CD4-positive, alpha-beta memory T cell (primary cell): ENCODE measurements around the gene TEKT2. TPM values are rescaled to one million over a fixed set of nuclear protein-coding genes. Genes with fewer than 3 reads are reported as not detected.

Experiments
- CTCF ChIA-PET: fragments of 350-600 bp; sonication (Branson Sonifier 250); formaldehyde crosslinking; loops from one replicate; lab custom pipeline; 2021; ENCODE audit warnings: inconsistent platforms; ENCODE audit not compliant: partially characterized antibody; lab: Charles Lee
- POLR2A ChIA-PET: fragments of 350-600 bp; sonication (Branson Sonifier 250); formaldehyde crosslinking; loops from one replicate; lab custom pipeline; 2021; ENCODE audit not compliant: partially characterized antibody; lab: Charles Lee
- DNase-seq, 5 donors: peaks; one replicate each; pipeline versions ENCODE4 v3.0.0 to v3.0.0-alpha.2; 2020 to 2022; ENCODE audit warnings: mixed read lengths in 1 of 5
- H3K27ac ChIP-seq: one replicate; pipeline ENCODE4 v1.7.0; 2013; ENCODE audit warnings: low read depth, low read length
- H3K27me3 ChIP-seq: 2 replicates; pipeline ENCODE4 v1.7.0; 2013; ENCODE audit warnings: mild to moderate bottlenecking, low read length, moderate library complexity; ENCODE audit not compliant: insufficient read depth
- H3K36me3 ChIP-seq: 2 replicates; pipeline ENCODE4 v1.7.0; 2013; ENCODE audit warnings: mild to moderate bottlenecking, low read length, moderate library complexity; ENCODE audit not compliant: insufficient read depth
- H3K4me1 ChIP-seq: 2 replicates; pipeline ENCODE4 v1.7.0; 2013; ENCODE audit warnings: mild to moderate bottlenecking, low read length, moderate library complexity; ENCODE audit not compliant: insufficient read depth
- H3K4me3 ChIP-seq, 2 donors: one replicate each; pipeline ENCODE4 v1.7.0; 2013; ENCODE audit warnings: low read length in 2 of 2, mild to moderate bottlenecking in 1 of 2
- H3K9me3 ChIP-seq, 2 donors: one replicate each; pipeline ENCODE4 v1.7.0; 2013; ENCODE audit warnings: low read length in 2 of 2, control low read depth in 1 of 2; ENCODE audit not compliant: control insufficient read depth in 1 of 2
- H3K27ac Mint-ChIP-seq, 7 donors: one replicate each; pipeline ENCODE4 v1.8.0; 2020 to 2021; ENCODE audit warnings: mixed read lengths in 7 of 7, mild to moderate bottlenecking in 6 of 7, inconsistent platforms in 3 of 7, moderate library complexity in 3 of 7
- H3K27me3 Mint-ChIP-seq, 2 donors: one replicate each; pipeline ENCODE4 v1.8.0; 2020 to 2021; ENCODE audit warnings: mixed read lengths in 2 of 2
- H3K36me3 Mint-ChIP-seq, 2 donors: one replicate each; pipeline ENCODE4 v1.8.0; 2020 to 2021; ENCODE audit warnings: mixed read lengths in 2 of 2, inconsistent platforms in 1 of 2, mild to moderate bottlenecking in 1 of 2
- H3K4me1 Mint-ChIP-seq, 4 donors: one replicate each; pipeline ENCODE4 v1.8.0; 2020 to 2021; ENCODE audit warnings: mixed read lengths in 4 of 4, mild to moderate bottlenecking in 1 of 4
- H3K4me3 Mint-ChIP-seq, 8 donors: one replicate each; pipeline ENCODE4 v1.8.0; 2020 to 2021; ENCODE audit warnings: mixed read lengths in 8 of 8, mild to moderate bottlenecking in 7 of 8, moderate library complexity in 6 of 8, inconsistent platforms in 3 of 8
- H3K9me3 Mint-ChIP-seq, 8 donors: one replicate each; pipeline ENCODE4 v1.8.0; 2020 to 2021; ENCODE audit warnings: mixed read lengths in 8 of 8, mild to moderate bottlenecking in 5 of 8, inconsistent platforms in 3 of 8, moderate library complexity in 1 of 8
- intact Hi-C: fragments of 100-400 bp; cut with micrococcal nuclease; formaldehyde crosslinking; loops from one replicate; pipeline ENCODE4 v1.15.1; 2023
- polyA plus RNA-seq, 2 donors: library from polyadenylated mRNA; unstranded; fragments of 300-500 nt; fragmentation: Illumina TruSeq; gene quantifications; one replicate each; pipeline ENCODE4 v1.2.3, GENCODE V29; 2021
- total RNA-seq, 2 experiments: library from RNA; stranded (reverse); gene quantifications; one replicate each; pipeline ENCODE4 v1.2.3, GENCODE V29; 2021

TEKT2 gene
- total and polyA plus RNA-seq, 4 experiments from 2014 or later = not detected

DNA sequence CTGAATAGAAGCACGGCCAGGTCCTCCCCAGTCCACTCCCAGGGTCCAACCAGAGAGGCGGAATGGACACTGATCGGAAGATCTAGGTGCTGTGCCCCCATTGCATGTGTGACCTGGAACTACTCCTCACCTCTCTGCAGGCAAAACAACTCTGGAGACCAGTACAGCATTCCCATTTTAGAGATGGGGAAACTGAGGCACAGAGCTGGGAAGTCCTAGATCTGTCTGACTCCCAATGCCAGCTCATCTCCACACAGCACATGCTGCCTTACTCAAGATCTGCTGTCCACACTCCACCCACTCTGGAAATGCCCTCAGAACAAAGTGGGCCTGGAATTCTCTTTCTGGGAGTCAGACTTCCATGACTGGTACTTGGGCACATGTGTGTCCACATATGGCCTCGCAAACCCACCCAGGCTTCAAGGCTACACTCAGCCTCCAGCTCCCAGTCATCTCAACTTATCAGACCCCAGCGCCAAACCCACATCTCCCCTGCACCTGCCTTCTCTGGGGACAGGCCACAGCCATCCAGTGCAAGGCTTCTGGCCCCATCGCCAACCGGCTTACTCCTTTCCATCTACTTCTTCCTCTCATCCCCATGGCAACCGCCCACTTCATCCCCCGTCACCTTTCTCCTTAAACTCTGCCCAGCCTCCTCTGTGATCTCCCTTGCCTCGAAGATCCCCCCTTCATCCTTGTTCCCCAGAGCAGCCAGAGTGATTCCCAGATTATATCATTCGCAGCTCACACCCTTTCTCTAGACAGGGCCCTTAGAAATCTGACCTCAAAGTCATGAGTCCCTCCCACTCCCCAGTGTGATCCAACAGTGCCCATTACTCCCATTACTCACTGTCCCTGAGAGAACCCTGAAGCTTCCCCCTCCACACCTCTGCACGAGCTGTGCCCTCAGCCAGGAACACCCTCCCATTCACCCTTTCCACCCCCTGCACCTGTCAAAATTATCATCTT, 38.5 kb downstream of the TEKT2 start:
- intact Hi-C loops = no loop called here
- no peak overlapping the region for H3K27ac ChIP-seq
- H3K4me1 ChIP-seq = no peaks in the 10 kb centered on the region
- H3K9me3 ChIP-seq = no peaks in the 10 kb centered on the region
- H3K4me3 ChIP-seq = no peak overlapping the region
- H3K36me3 Mint-ChIP-seq = no peaks in the 10 kb centered on the region
- peaks cover 37 to 39% of the 10 kb centered on the region in 2 donors for H3K27me3 Mint-ChIP-seq
- H3K27me3 ChIP-seq = peaks cover 21% of the 10 kb centered on the region
- no peak overlapping the region for H3K27ac Mint-ChIP-seq
- H3K9me3 Mint-ChIP-seq = no peaks in the 10 kb centered on the region
- no peak overlapping the region for H3K4me3 Mint-ChIP-seq
- ChIA-PET CTCF (interaction anchor here (2.3 kb wide), 1 partner anchor 13 kb away, joined by 6 read pairs; no protein-coding TSS in a partner anchor), POLR2A (no interaction called here)
- no peaks in the 10 kb centered on the region for H3K36me3 ChIP-seq
- H3K4me1 Mint-ChIP-seq = peaks cover 10 to 16% (median 13%) of the 10 kb centered on the region in 4 donors
- no peak for DNase-seq

GRCh38 chr1:36123356-36123755, 39.5 kb downstream of the TEKT2 start:
- Mint-ChIP-seq H3K4me3 (peak overlapping the region in 3 of 8 donors; percentile 1 to 5 (median 4)), H3K4me1 (peaks cover 10 to 16% (median 13%) of the 10 kb centered on the region in 4 donors), H3K36me3 (no peaks in the 10 kb centered on the region), H3K27me3 (peaks cover 37 to 39% of the 10 kb centered on the region in 2 donors), H3K9me3 (no peaks in the 10 kb centered on the region), H3K27ac (peak overlapping the region in 1 of 7 donors; percentile 1)
- H3K4me3 ChIP-seq = no peak overlapping the region
- no peaks in the 10 kb centered on the region for H3K36me3 ChIP-seq
- CTCF ChIA-PET = interaction anchor here (2.3 kb wide), 1 partner anchor 12 kb away, joined by 6 read pairs; no protein-coding TSS in a partner anchor
- H3K9me3 ChIP-seq = no peaks in the 10 kb centered on the region
- no peak overlapping the region for H3K27ac ChIP-seq
- DNase-seq = no peak
- peaks cover 21% of the 10 kb centered on the region for H3K27me3 ChIP-seq
- H3K4me1 ChIP-seq = no peaks in the 10 kb centered on the region
- POLR2A ChIA-PET = no interaction called here
- intact Hi-C loops = no loop called here

DNA sequence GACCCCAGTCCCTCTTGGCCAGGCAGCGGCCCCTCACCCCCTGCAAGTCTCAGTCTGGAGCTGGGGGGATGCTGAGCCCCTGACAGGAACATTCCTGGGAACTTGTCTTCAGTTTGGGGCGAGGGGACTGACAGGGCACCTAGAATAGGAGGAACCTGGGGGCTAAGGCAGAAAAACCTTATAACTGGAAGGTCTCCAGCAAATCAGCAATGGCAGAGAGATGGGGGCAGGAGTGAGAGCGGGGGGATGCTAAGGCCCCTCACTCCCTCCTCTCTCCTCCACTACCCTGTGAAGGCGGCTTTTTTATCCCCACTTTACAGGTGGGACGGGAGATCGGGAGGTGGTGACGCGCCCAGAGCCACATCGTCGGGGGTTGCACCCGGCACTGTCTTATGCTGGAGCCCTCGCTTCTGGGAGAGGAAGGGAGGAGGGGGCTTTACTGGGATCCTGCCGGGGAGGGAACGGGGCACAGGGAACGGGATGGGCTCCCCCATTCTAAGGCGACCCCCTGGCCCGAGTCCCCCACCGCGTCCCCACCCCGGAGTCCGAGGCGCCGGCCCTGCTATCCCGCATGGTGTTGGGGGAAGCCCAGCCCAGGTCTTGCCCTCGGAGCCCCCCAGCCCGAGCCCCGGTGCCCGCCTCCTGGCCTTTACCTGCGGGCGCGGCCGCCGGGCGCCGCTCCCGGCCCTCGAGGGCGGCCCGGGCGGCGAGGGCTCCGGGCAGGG, 40.7 kb downstream of the TEKT2 start:
- DNase-seq = no peak
- Mint-ChIP-seq H3K4me1 (peaks cover 10 to 16% (median 13%) of the 10 kb centered on the region in 4 donors), H3K27ac (peak overlapping the region in 2 of 7 donors; percentile 31 to 41), H3K36me3 (no peaks in the 10 kb centered on the region), H3K27me3 (peaks cover 35 to 39% of the 10 kb centered on the region in 2 donors), H3K9me3 (no peaks in the 10 kb centered on the region), H3K4me3 (peak overlapping the region in 7 of 8 donors; percentile 39 to 72 (median 59))
- Histone ChIP-seq H3K4me3 (no peak overlapping the region), H3K27me3 (peaks cover 21% of the 10 kb centered on the region), H3K27ac (no peak overlapping the region), H3K4me1 (no peaks in the 10 kb centered on the region), H3K9me3 (no peaks in the 10 kb centered on the region), H3K36me3 (no peaks in the 10 kb centered on the region)
- intact Hi-C loops = no loop called here
- CTCF ChIA-PET = no interaction called here
- POLR2A ChIA-PET = no interaction called here

- H3K27ac ChIP-seq = no peak within 1 kb of the TSS
- Mint-ChIP-seq H3K4me3 (peak within 1 kb of the TSS; percentile 20 to 72 (median 54)), H3K36me3 (no peaks in the 10 kb centered on the region), H3K4me1 (peaks cover 10 to 16% (median 13%) of the 10 kb centered on the region in 4 donors), H3K27me3 (peaks cover 35 to 39% of the 10 kb centered on the region in 2 donors), H3K27ac (peak within 1 kb of the TSS in 3 of 7 donors; percentile 31 to 73 (median 41)), H3K9me3 (no peaks in the 10 kb centered on the region)
- DNase-seq = no peak
- ChIA-PET CTCF (no interaction called here), POLR2A (no interaction called here)
- intact Hi-C loops = no loop called here
- H3K4me3 ChIP-seq = no peak within 1 kb of the TSS
- peaks cover 21% of the 10 kb centered on the region for H3K27me3 ChIP-seq
- H3K36me3 ChIP-seq = no peaks in the 10 kb centered on the region
- H3K4me1 ChIP-seq = no peaks in the 10 kb centered on the region
- no peaks in the 10 kb centered on the region for H3K9me3 ChIP-seq
Observed at GRCh38 chr1:36125129-36125991, 41.5 kb downstream of the TEKT2 start, which contains the start of gene COL8A2. COL8A2 (minus strand) TSS chr1:36125222; CDS start chr1:36100242, 24,980 bp downstream.

DNA sequence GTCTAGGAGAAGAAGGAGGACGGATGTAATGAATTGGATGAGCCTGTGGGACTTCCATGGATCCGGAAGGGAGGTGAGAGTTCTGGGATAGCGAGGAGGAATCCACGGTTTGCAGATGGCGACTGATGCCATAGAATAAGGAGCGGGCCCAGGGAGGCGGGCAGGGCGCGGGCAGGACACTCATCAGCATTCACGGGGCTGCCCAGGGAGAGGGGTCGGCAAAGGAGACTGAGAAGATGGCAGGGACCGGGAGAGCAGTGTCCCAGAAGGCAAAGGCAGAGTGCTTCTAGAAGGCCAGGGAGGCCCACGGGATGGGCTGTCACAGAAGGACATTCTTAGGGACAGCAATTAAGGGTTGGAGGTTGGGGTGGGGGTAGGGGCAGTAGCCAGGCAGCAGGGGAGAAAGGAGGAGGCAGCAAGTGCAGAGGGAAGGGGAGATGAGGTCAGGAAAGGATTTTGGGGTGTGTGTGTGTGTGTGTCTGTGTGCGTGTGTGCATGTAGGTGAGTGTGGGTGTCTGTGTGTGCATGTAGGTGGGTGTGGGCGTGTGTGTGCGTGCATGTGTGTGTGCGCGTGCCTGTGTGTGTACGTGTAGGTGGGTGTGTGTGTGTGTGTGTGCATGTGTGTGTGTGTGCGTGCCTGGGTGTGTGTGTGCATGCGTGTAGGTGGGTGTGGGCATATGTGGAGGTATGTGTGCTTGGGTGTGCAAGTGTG, 42.3 kb downstream of the TEKT2 start:
- Histone ChIP-seq H3K27me3 (peaks cover 21% of the 10 kb centered on the region), H3K9me3 (no peaks in the 10 kb centered on the region), H3K27ac (no peak overlapping the region), H3K4me3 (no peak overlapping the region), H3K36me3 (no peaks in the 10 kb centered on the region), H3K4me1 (no peaks in the 10 kb centered on the region)
- POLR2A ChIA-PET = no interaction called here
- DNase-seq = no peak
- H3K9me3 Mint-ChIP-seq = no peaks in the 10 kb centered on the region
- CTCF ChIA-PET = no interaction called here
- peaks cover 35 to 39% of the 10 kb centered on the region in 2 donors for H3K27me3 Mint-ChIP-seq
- peaks cover 10 to 16% (median 13%) of the 10 kb centered on the region in 4 donors for H3K4me1 Mint-ChIP-seq
- H3K27ac Mint-ChIP-seq = peak overlapping the region in 3 of 7 donors; percentile 7 to 73 (median 18)
- no peaks in the 10 kb centered on the region for H3K36me3 Mint-ChIP-seq
- intact Hi-C loops = no loop called here
- H3K4me3 Mint-ChIP-seq = peak overlapping the region in 6 of 8 donors; percentile 28 to 48 (median 44)

GRCh38 chr1:36126797-36127500, 43.1 kb downstream of the TEKT2 start:
- CTCF ChIA-PET = interaction anchor here (0.5 kb wide), 1 partner anchor 240 kb away, joined by 4 read pairs; no protein-coding TSS in a partner anchor
- intact Hi-C loops = no loop called here
- no peaks in the 10 kb centered on the region for H3K4me1 ChIP-seq
- DNase-seq = no peak
- peaks cover 21% of the 10 kb centered on the region for H3K27me3 ChIP-seq
- no peaks in the 10 kb centered on the region for H3K36me3 ChIP-seq
- H3K9me3 ChIP-seq = no peaks in the 10 kb centered on the region
- no peak overlapping the region for H3K27ac ChIP-seq
- H3K27me3 Mint-ChIP-seq = peaks cover 32 to 36% of the 10 kb centered on the region in 2 donors
- H3K4me3 ChIP-seq = no peak overlapping the region
- no peaks in the 10 kb centered on the region for H3K36me3 Mint-ChIP-seq
- H3K4me1 Mint-ChIP-seq = peaks cover 10 to 16% (median 13%) of the 10 kb centered on the region in 4 donors
- no peak overlapping the region for H3K27ac Mint-ChIP-seq
- H3K9me3 Mint-ChIP-seq = no peaks in the 10 kb centered on the region
- H3K4me3 Mint-ChIP-seq = peak overlapping the region in 2 of 8 donors; percentile 19 to 54
- POLR2A ChIA-PET = no interaction called here
